ENCODE results near the gene ARHGAP23.
"Not testable (repeated sequence)": the region's sequence is repeated elsewhere in the genome, so short reads cannot be mapped to it uniquely, and the experiment has no call there.

The ARHGAP23 gene

GRCh38 chr17:38428643-38429371 is 543 bp downstream of the ARHGAP23 start:
- DNase-seq (ENCODE audit: low spot score), result no peak
- peaks cover 30% of the 10 kb centered on the region for H3K27me3 Mint-ChIP-seq (ENCODE audit: low read depth)
- H3K4me3 Mint-ChIP-seq, result no peak overlapping the region
- H3K27ac Mint-ChIP-seq, result no peak overlapping the region
- H3K4me1 Mint-ChIP-seq (ENCODE audit: low read depth), result peaks cover 10% of the 10 kb centered on the region
- no peaks in the 10 kb centered on the region for H3K36me3 Mint-ChIP-seq (ENCODE audit: low read depth)
- no peaks in the 10 kb centered on the region for H3K9me3 Mint-ChIP-seq

- Mint-ChIP-seq H3K4me1 (ENCODE audit: low read depth) (peaks cover 10% of the 10 kb centered on the region), H3K27me3 (ENCODE audit: low read depth) (peaks cover 30% of the 10 kb centered on the region), H3K27ac (peak overlapping the region; percentile 18), H3K4me3 (peak overlapping the region; percentile 63), H3K36me3 (ENCODE audit: low read depth) (no peaks in the 10 kb centered on the region), H3K9me3 (no peaks in the 10 kb centered on the region)
- no peak for DNase-seq (ENCODE audit: low spot score)
Observed at GRCh38 chr17:38429476-38430100, 1.3 kb downstream of the ARHGAP23 start.

- H3K4me3 Mint-ChIP-seq, result no peak overlapping the region
- H3K36me3 Mint-ChIP-seq (ENCODE audit: low read depth), result no peaks in the 10 kb centered on the region
- H3K4me1 Mint-ChIP-seq (ENCODE audit: low read depth), result peaks cover 10% of the 10 kb centered on the region
- H3K27ac Mint-ChIP-seq, result no peak overlapping the region
- DNase-seq (ENCODE audit: low spot score), result no peak
- H3K27me3 Mint-ChIP-seq (ENCODE audit: low read depth), result peaks cover 30% of the 10 kb centered on the region
- H3K9me3 Mint-ChIP-seq, result no peaks in the 10 kb centered on the region
Observed at GRCh38 chr17:38430316-38430715, 2.1 kb downstream of the ARHGAP23 start.

GRCh38 chr17:38430822-38431221 is 2.6 kb downstream of the ARHGAP23 start:
- peaks cover 10% of the 10 kb centered on the region for H3K4me1 Mint-ChIP-seq (ENCODE audit: low read depth)
- H3K27me3 Mint-ChIP-seq (ENCODE audit: low read depth), result peaks cover 30% of the 10 kb centered on the region
- H3K27ac Mint-ChIP-seq, result no peak overlapping the region
- no peaks in the 10 kb centered on the region for H3K9me3 Mint-ChIP-seq
- no peak overlapping the region for H3K4me3 Mint-ChIP-seq
- no peaks in the 10 kb centered on the region for H3K36me3 Mint-ChIP-seq (ENCODE audit: low read depth)
- no peak for DNase-seq (ENCODE audit: low spot score)

GRCh38 chr17:38431346-38432145 is 3.3 kb downstream of the ARHGAP23 start:
- Mint-ChIP-seq H3K4me1 (ENCODE audit: low read depth) (peaks cover 10% of the 10 kb centered on the region), H3K4me3 (no peak overlapping the region), H3K27ac (no peak overlapping the region), H3K9me3 (no peaks in the 10 kb centered on the region), H3K27me3 (ENCODE audit: low read depth) (peaks cover 30% of the 10 kb centered on the region), H3K36me3 (ENCODE audit: low read depth) (no peaks in the 10 kb centered on the region)
- DNase-seq (ENCODE audit: low spot score), result no peak

- H3K9me3 Mint-ChIP-seq, result no peaks in the 10 kb centered on the region
Observed at GRCh38 chr17:38434178-38434665, 6.0 kb downstream of the ARHGAP23 start.

GRCh38 chr17:38435795-38436194 is 7.5 kb downstream of the ARHGAP23 start:
- DNase-seq (ENCODE audit: low spot score), result no peak
- Mint-ChIP-seq H3K4me3 (no peak overlapping the region), H3K36me3 (ENCODE audit: low read depth) (no peaks in the 10 kb centered on the region), H3K27me3 (ENCODE audit: low read depth) (peaks cover 8% of the 10 kb centered on the region), H3K27ac (no peak overlapping the region), H3K9me3 (no peaks in the 10 kb centered on the region), H3K4me1 (ENCODE audit: low read depth) (no peaks in the 10 kb centered on the region)

More at GRCh38 chr17:38434178-38434665, 6.0 kb downstream of the ARHGAP23 start:
- no peak overlapping the region for H3K4me3 Mint-ChIP-seq
- H3K27me3 Mint-ChIP-seq (ENCODE audit: low read depth), result peaks cover 20% of the 10 kb centered on the region
- peaks cover 2% of the 10 kb centered on the region for H3K4me1 Mint-ChIP-seq (ENCODE audit: low read depth)
- DNase-seq (ENCODE audit: low spot score), result no peak
- no peaks in the 10 kb centered on the region for H3K36me3 Mint-ChIP-seq (ENCODE audit: low read depth)
- no peak overlapping the region for H3K27ac Mint-ChIP-seq

- Mint-ChIP-seq H3K27ac (no peak overlapping the region), H3K27me3 (ENCODE audit: low read depth) (peaks cover 2% of the 10 kb centered on the region), H3K36me3 (ENCODE audit: low read depth) (no peaks in the 10 kb centered on the region), H3K9me3 (no peaks in the 10 kb centered on the region), H3K4me3 (no peak overlapping the region), H3K4me1 (ENCODE audit: low read depth) (no peaks in the 10 kb centered on the region)
- no peak for DNase-seq (ENCODE audit: low spot score)
Observed at GRCh38 chr17:38436386-38436785, 8.1 kb downstream of the ARHGAP23 start.

GRCh38 chr17:38437313-38437712 is 9.0 kb downstream of the ARHGAP23 start:
- H3K4me3 Mint-ChIP-seq; H3K9me3 Mint-ChIP-seq; DNase-seq (ENCODE audit: low spot score); H3K27ac Mint-ChIP-seq; H3K4me1 Mint-ChIP-seq (ENCODE audit: low read depth); H3K36me3 Mint-ChIP-seq (ENCODE audit: low read depth); H3K27me3 Mint-ChIP-seq (ENCODE audit: low read depth): not testable (repeated sequence)

- H3K4me3 Mint-ChIP-seq, result no peak overlapping the region
- peaks cover 8% of the 10 kb centered on the region for H3K27me3 Mint-ChIP-seq (ENCODE audit: low read depth)
Observed at GRCh38 chr17:38439436-38439835, 11.2 kb downstream of the ARHGAP23 start.

GRCh38 chr17:38440614-38441397 is 12.5 kb downstream of the ARHGAP23 start:
- Mint-ChIP-seq H3K27me3 (ENCODE audit: low read depth) (peaks cover 8% of the 10 kb centered on the region), H3K36me3 (ENCODE audit: low read depth) (no peaks in the 10 kb centered on the region), H3K4me1 (ENCODE audit: low read depth) (peaks cover 2% of the 10 kb centered on the region), H3K4me3 (no peak overlapping the region), H3K27ac (no peak overlapping the region), H3K9me3 (no peaks in the 10 kb centered on the region)
- DNase-seq (ENCODE audit: low spot score), result no peak

More at GRCh38 chr17:38439436-38439835, 11.2 kb downstream of the ARHGAP23 start:
- peaks cover 2% of the 10 kb centered on the region for H3K4me1 Mint-ChIP-seq (ENCODE audit: low read depth)
- no peaks in the 10 kb centered on the region for H3K36me3 Mint-ChIP-seq (ENCODE audit: low read depth)
- no peaks in the 10 kb centered on the region for H3K9me3 Mint-ChIP-seq
- DNase-seq (ENCODE audit: low spot score), result no peak
- no peak overlapping the region for H3K27ac Mint-ChIP-seq

GRCh38 chr17:38441429-38442061 is 13.3 kb downstream of the ARHGAP23 start:
- Mint-ChIP-seq H3K4me1 (ENCODE audit: low read depth) (peaks cover 2% of the 10 kb centered on the region), H3K27me3 (ENCODE audit: low read depth) (peaks cover 8% of the 10 kb centered on the region), H3K4me3 (no peak overlapping the region)

GRCh38 chr17:38442548-38442947 is 14.3 kb downstream of the ARHGAP23 start:
- no peak overlapping the region for H3K4me3 Mint-ChIP-seq
- H3K27ac Mint-ChIP-seq, result no peak overlapping the region

More at GRCh38 chr17:38441429-38442061, 13.3 kb downstream of the ARHGAP23 start:
- no peaks in the 10 kb centered on the region for H3K9me3 Mint-ChIP-seq
- H3K36me3 Mint-ChIP-seq (ENCODE audit: low read depth), result no peaks in the 10 kb centered on the region
- no peak overlapping the region for H3K27ac Mint-ChIP-seq
- no peak for DNase-seq (ENCODE audit: low spot score)

More at GRCh38 chr17:38442548-38442947, 14.3 kb downstream of the ARHGAP23 start:
- Mint-ChIP-seq H3K36me3 (ENCODE audit: low read depth) (no peaks in the 10 kb centered on the region), H3K9me3 (no peaks in the 10 kb centered on the region), H3K27me3 (ENCODE audit: low read depth) (peaks cover 8% of the 10 kb centered on the region), H3K4me1 (ENCODE audit: low read depth) (peaks cover 2% of the 10 kb centered on the region)
- no peak for DNase-seq (ENCODE audit: low spot score)
